ENCODE measurements around the gene SPRED1.

Gene SPRED1

DNA sequence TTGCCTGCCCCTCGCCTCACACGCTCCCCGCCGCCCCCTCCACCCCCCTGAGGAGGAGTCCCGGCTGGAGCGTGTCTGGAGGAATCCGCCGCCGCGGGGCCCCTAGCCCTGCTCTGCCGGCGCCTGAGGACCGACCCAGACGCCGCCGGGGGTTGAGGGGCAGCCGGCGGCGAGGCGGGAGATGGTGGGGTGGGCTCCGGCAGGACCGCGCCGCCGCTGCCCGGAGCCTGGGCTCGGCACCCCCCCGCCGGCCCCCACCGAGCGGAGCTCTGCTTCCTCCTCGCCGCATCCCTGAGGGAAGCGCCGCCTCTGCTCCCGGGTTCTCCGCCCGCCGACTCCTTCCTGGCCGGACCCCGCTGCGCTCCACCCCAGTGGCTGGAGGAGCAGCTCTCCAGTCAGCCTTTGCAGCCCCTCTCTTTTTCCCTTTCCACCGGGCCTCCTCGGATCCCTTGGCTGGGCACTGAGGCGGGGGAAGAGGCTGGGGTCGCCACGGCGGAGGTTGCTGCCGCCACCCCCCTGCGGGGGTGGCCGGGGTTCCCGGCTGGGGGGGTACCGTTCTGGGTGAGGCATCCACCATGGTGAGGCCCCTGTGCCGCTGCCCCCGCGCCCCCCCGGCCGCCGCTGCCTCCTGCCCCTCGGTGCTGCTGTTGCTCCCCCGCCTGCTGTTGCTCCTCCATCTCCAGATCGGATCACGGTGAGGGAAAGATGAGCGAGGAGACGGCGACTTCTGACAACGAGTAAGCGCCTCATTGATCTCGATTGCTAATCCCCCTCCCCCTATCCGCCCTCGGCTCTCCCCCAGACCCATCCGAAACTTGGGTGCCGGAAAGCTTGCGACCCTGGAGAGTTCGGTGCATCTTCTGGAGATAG, at the start of gene SPRED1:
Gene SPRED1, plus strand, starts transcription at position 356 of the 870 bp plus-strand sequence. Its CDS starts 350 bp downstream, at position 706.
- DNase-seq, result no peak

DNA sequence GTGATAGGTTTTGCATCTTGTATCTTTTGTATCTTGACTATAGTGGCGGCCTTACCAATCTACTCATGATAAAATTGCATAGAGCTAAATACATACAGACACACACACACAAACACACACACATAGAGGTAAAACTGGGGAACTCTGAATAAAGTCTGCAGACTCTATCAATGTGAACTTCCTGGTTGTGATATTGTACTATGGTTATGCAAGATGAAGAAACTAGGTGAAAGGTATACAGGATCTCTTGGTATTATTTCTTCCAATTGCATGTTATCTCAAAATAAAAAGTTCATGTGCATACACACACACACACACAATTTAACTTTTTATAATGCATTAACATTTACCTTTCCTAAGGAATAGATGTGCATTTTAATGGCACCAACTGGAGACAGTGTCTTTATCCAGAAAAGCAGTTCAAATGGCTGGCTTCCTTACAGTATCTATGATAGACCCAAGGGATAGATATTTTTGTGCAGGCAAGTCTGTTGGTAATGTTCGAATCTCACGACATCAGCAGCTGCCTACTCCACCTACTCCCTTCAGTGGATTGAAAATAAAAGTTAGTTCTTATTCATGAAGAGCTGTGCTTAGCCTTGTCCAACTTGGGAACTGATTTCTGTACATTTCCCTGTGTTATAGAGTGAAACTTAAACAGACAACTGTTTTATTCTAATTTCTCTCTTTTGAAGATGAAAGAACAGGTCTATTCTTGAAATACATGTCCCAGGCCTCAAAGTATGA, 46.9 kb upstream of the SPRED1 start:
- no peak for DNase-seq

DNA sequence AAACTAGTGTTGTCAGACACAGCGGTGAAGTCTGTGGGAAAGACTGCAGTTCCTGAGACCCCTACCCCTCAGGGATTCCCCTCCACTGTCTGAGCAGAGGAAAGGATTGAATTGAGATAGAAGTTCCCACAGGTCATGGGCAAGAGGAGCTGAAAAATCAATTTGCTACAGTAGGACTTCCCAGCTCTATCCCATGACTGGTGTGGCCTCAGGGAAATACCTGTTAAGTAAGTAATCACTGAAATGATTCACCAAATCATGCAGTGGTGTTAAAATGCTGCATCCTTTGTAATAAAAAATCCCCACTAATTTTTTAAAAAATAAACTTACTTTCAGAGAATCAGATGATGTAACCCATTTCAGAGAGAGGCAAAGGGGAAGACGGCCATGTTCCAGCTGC, 45.0 kb upstream of the SPRED1 start:
- no peak for DNase-seq

DNA sequence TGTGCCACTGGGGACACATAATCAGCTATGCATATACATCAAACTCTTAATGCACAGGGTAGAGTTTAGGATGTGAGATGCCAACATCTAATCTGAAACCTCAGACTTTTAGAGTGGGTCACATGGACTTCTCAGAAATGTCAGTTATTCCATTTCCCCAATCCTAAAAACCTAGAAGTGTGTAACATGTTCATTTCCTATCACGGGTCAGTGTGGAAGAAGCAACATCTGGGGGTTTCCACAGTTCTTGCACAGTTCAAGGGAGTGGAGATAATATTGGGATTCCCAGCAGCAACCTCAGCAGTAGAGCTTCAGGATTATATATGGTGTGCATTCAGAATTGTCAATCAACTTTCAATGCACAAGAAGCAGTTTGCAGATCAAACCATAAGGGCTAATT, 44.4 kb upstream of the SPRED1 start:
- no peak for DNase-seq

DNA sequence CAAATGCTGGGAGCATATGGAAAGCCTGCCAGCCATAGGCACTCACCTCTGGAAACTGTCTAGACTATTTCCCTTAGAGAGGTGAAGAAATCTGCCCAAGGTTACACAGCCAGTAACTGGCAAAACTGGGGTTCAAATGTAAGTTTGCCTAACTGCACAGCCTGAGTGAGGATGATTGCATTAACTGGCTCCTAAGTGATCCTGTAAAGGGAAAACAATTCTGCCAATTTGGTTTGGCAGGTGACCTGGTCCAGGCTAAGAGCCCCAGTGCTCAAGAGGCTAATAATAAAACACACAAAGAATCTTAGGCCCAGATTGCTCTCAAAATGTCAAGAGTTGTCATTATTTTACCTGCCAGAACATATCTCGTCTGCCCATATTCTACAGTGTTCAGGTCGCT, 43.9 kb upstream of the SPRED1 start:
- DNase-seq, result no peak

DNA sequence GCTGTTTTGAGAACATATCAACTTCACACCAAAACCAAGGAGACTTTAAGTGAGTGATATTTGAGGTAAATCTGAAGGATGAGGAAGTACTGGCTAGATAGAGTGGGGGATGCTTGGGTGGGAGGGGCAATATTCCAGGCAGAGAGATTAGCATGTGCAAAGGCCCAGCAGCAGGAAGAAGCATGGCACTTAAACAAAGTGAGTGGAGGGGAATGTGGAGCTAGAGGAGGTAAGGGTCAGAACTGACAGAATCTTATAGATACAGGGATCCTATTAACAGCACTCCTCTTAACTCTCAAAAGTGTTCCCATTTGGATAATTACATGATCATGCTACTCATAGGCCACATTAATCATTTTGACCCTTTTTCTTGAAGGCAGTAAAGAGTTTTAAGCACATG, 41.4 kb upstream of the SPRED1 start:
- DNase-seq, result no peak

DNA sequence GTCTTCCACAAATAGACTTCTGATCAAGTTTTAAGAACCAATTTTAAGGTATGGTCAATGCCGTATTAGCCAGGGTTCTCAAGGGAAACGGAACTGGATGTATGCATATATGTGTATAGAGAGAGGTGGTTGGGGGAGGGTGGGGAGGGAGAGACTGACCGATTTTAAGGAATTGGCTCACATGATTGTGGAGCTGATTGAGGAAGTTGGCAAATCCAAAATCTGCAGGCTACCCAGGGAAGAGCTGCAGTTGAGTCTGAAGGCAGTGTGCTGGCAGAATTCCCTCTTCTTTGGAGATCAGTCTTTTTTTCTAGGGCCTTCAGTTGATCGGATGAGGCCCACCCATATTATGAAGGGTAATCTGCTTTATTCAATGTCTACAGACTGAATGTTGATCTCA, 40.8 kb upstream of the SPRED1 start:
- DNase-seq, result no peak

DNA sequence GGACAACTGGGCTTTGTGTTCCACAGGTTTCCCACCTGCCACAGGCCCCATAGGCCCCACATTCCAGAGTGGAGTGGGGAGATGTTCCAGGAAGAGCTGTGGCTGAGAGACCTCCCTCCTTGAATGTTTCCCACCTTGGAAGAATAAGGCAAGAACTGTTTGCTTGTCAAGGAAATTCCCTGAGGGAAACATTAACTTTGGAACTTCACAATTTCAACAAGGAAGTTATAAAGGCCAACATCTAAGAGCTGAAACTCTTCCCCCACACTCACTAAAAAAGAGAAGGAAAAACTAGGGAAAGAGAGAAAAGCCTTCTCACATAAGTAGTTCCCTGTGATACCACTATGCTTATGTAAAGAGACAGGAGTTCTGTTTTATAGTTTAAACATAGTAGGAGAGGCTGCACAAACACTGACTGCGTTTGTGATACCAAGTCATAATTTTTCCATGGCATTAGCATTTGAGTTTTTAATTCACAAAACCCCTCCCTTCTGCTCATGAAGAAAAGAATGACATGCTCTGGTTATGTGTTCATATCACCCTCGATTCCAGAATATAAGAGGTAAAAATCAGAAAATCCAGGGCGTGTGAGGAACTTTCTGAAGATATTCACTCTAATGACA, 39.8 kb upstream of the SPRED1 start:
- no peak for DNase-seq

DNA sequence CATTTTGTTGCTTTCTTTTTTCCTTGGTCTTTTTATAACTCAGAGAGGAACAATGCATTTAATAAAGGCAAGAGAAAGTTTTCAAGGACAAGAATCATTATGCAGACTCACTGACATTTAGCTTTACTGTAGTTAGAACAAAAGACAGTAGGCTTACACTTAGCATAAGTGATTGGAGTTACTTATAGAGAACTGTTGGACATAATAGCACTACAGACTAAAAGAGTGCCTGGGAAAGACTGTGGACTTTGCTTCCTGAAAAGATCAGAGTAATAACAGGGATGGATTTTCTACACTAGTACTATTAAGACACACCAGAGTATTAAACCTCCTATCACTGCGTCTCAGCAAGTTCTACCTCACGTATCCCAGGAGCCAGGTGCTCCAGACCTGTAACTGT, 39.3 kb upstream of the SPRED1 start:
- no peak for DNase-seq

DNA sequence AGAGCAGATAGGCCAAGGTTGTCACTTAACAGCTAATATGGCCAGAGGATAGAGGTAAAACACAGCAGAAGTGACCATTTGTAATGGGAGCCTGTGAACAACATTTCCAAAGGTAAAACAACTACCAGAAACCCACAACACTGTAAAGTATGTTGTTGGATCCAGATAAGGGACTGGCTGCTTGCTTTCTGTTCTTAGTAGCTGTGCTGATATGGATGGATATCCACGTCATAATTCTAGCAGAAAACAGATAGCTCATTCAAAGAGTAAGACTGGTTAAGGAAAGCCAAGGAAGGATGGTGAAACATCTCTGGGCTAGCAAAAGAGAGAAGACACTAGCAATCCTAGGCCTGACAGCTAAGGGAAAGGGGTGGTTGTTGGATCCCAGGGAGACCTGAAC, 36.9 kb upstream of the SPRED1 start:
- DNase-seq, result no peak

DNA sequence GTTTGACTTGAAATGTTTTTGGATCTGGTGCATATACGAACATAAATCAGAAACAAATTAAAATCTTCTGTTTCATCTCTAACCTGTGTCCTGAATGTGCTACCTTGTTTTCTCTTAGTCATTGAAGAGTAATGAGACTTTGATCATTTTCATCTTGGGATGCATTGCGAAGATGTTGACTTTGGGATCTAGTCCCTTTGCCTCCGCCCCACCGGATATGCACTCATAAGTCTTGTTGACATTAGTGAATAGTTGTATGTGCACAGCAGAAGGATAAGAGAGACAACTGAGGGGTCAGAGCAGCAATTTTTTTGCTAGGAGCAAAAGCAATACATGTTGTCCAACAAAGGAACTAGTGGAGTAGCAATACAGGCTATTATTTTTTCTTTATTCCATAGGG, 35.9 kb upstream of the SPRED1 start:
- DNase-seq, result no peak

DNA sequence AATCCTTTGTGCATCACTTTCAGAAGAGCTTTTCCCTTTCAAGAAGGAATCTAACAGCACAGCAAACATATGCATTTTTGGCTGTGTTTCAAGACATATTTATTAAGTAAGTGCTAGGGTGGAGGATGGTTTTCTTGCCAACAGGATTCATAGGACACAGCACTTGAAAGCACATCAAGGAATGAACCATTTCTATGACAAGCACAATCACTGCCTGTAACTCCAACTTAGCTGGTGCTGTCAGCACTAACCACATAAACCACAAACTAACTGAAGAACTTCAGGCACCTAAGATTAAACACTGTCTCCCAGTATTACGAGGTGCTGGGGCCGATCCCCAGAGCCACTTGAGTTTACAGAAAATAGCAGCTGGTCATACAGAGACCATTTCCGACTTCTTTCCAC, 35.4 kb upstream of the SPRED1 start:
- DNase-seq, result no peak

DNA sequence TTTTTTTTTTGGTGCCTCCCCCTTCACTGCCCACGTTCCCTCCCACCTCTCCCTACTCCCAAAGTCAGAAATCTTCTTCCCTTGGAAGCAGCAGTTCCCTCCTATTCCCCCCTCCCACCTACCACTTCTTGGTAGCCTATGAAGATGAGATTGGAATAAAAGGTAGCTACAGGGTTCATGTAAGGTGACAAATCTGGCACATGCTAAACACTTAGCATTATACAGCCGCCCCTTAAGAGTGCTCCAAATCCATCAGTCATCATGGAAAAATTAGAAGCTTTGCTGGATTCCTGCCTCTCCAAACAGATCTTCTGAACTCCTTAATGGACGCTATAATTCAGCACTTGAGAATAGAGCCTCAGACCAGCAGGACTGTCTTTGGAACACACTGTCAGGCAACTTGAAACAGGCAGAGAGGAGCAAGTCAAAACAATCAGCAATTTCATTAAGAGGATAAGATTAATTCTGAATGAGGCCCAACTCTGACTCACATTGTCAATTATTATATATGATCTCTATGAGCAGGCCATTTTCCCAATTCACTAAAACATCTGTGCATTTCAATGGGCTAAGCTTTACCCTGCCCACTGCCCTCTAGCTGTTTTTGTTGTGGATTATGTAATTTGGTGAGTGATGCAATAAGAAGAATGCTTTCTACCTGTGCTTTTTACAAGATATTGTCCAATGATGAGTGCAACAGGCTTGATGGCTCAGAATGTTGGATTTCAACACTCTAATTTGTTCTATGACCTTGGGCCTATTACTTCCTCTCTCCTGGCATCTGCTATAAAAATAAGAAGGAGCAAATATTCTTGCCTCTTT, 34.6 kb upstream of the SPRED1 start:
- no peak for DNase-seq

DNA sequence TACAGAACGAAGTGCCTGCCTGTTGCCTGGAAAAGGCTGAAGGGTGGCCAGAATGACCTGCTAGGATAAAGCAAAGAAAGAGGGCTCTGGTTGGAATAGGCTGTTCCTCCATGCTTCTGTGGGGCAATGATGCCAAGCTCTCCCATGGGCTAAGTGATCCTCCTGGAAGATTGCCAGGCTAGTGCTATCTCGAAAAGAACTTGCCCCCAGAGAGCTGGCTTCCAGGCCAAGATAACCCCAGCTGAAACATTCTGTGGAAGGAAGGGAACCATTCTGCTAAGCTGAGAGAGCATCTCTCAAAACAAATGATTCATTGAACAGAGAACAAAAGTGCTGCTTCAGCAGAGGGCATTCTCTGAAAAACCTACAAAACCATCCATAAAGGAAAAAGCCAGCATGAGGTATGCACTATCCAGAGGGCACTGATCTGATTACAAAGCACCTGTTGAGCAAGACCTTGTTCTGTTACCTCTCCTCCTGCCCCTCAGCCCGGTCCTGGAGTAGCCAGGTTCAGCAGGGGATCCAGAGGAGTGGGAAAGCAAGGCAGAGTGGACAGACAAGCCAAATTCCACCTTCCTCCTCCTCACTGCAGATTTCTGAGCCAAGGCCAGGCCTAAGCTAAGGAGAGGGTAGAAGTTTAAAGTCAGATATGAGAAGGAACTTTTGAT, 31.9 kb upstream of the SPRED1 start:
- DNase-seq, result no peak

DNA sequence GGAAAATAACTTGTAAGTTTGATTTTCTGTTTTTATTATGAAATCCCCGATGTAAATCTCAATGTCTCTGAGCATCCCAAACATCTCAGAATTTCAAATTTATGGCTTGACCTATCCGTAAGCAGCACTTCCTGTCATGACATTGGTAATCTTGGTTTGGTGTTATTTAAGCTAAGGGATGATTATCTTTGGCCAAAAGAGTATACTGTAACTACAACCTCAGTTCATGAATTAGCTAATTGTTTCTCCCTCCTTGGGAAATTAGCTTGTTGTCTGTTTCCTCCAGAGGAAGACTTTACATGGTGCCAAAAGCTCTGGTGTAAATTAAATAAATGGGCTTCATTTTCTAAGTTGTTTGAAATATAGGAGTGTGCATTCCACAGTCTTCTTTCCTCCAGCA, 28.1 kb upstream of the SPRED1 start:
- DNase-seq, result no peak

DNA sequence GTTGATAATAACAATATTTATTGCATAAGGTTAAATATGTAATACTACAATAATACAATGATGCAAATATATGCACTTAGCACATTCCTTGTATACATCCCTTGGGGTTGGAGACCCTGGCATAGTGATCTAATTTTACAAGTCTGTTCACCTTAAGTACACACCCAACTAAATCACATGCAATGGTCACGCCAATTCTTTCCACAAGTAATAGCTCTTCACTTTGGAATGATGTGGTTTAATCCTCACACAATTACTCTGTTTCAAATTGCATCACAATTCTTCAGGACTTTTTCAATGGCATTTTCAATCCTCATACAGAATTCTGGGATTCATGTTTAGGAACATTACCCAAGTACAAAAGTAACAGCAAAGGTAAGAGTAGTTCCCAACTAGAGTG, 27.3 kb upstream of the SPRED1 start:
- DNase-seq, result no peak

DNA sequence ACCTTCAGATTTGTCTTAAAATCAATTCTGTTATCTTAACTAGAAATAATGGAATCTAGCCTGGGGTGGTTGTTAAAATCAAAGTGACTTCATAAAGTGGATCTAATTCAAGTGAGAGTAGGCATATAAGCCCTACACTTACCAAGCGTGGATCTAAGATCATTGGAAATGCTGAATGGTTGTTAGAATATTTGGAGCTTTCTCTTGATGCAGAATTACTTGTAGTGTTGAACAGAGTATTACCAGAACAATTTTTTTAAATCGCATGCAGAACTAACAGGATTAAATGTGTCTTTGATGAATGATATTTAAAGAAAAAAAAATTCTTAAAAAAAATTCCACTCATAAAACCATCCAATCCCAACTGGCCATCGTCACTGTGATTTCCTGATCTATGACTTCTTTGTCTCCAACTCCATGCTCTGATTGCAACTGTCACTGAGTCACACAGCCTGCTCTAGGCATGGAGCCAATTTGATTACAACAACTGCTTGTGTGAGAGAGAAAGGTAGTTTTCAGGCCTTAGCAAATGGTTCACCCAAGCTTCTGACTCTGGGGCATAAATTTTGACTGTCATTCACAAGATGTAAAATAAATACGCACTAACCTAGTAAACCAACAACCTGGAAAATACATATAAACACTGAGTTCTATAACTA, 25.9 kb upstream of the SPRED1 start:
- DNase-seq, result no peak

DNA sequence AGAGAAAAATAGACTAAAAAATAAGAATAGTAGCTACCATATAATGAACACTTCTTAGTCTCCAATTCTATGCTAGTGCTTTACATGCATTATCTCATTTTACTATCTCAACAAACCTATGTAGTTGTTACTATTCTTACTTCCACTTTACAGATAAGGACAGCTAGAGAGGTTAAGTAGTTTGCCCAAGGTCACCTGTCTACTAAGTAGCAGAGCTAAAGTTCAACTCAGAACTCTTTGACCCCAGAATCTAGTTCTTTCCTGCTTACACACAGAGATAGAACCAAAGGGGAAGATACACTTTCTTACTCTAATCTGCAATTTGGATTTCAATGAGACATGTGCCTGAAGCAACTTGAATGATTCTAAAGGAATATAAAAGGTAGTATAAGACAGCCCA, 24.7 kb upstream of the SPRED1 start:
- no peak for DNase-seq

DNA sequence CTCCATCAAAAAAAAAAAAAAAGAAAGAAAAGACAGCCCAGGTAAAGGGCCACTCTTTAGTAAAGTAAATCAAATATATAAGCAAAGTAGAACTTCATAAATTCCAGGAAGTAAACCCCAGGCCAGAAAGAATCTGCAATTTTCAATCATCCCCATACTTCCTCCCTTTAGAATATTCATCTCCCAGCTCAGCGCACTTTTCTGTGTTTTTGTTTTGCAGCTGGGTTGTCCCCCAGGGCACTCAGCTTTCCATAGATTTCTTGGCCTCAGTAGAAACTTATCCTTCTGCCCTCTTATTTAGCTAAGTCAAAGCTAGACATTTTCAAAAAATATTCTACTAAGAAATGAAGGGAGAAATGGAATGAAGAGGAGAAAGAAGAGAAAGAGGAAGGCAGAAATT, 24.0 kb upstream of the SPRED1 start:
- no peak for DNase-seq

DNA sequence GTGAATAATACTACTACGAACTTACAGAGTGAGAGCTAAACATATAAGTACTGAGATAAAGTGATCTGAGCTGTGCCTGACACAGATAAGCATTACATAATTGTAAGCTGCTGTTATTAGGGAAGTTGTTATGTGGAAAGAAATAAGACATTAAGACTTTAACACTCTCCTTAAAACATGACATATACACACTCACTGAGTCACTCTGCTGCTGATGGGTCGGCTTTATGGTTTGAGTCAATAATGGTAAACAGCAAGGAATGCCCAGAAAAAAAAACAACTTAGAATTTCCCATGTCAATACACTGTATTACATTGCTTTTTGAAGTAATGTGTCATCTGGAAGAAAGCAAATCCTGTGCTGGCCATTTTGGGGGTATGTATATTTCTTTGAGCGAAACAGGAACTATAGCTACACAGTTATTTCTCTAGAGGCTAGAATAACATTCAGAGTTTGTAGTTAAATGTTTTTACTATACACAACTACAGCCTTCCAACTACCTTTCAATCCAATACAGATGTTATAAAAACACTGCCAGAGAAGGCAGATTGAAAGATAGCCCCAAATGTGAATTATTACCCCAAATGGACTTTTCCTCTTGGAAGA, 22.8 kb upstream of the SPRED1 start:
- DNase-seq, result no peak

DNA sequence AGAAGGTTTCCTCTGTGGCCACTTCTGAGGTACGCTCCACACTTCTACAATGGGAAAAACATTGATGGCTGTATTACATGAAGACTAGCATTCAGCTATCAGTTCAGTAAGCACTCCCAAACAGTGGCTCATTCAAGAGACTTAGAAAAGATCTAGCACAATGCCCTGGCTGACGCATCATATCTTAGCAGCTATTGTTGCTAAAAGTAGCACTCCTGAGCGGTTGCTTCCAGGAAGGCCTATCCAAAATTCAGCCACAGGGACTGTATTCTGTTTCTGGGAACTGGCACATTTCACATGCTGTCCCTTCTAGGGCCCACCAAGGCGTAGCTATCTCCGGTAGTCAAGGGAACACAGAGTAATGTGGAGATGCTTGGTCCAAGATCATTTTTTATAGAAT, 21.2 kb upstream of the SPRED1 start:
- DNase-seq, result no peak

Measured in NCI-H1092 (cell line).